Keratinocyte (primary cell): ENCODE results near the gene XRRA1.

Experiments
- CTCF ChIP-seq, 3 experiments: IDR thresholded peaks in 1 of 3; conservative IDR thresholded peaks in 1 of 3; optimal IDR thresholded peaks in 1 of 3; 2 replicates in 2 of 3; 3 replicates in 1 of 3; pipeline versions ENCODE3 to v1.5.1; 2011; ENCODE audit warnings: low read length in 3 of 3, mild to moderate bottlenecking in 3 of 3, moderate library complexity in 2 of 3, control low read depth in 1 of 3, inconsistent platforms in 1 of 3; ENCODE audit not compliant: insufficient read depth in 2 of 3; ENCODE audit errors: extremely low read depth in 1 of 3
- EZH2 ChIP-seq: IDR thresholded peaks from one replicate; pipeline ENCODE4 v1.6.1; 2012; ENCODE audit warnings: inconsistent platforms, mild to moderate bottlenecking, low read length, moderate library complexity

- TF ChIP-seq CTCF (optimal IDR thresholded peaks at IDR 0.05 in 1 of 3, IDR thresholded peaks at IDR 0.05 in 1 of 3, conservative IDR thresholded peaks at IDR 0.05 in 1 of 3; ENCODE audit: extremely low read depth in 1 of 3, insufficient read depth in 2 of 3, low read length in 3 of 3) (no peak), EZH2 (no peak)
Measured at GRCh38 chr11:74932169-74932568, 16.7 kb downstream of the XRRA1 start.
